GM21381 (cell line): ENCODE data around the gene FGD1.

Experiments used
- ATAC-seq: cut with Tn5 transposase; IDR thresholded peaks from one replicate; pipeline ENCODE4 v1.9.1; 2021; ENCODE audit warnings: mild to moderate bottlenecking, moderate library complexity; ENCODE audit not compliant: unreplicated experiment

Gene FGD1

DNA sequence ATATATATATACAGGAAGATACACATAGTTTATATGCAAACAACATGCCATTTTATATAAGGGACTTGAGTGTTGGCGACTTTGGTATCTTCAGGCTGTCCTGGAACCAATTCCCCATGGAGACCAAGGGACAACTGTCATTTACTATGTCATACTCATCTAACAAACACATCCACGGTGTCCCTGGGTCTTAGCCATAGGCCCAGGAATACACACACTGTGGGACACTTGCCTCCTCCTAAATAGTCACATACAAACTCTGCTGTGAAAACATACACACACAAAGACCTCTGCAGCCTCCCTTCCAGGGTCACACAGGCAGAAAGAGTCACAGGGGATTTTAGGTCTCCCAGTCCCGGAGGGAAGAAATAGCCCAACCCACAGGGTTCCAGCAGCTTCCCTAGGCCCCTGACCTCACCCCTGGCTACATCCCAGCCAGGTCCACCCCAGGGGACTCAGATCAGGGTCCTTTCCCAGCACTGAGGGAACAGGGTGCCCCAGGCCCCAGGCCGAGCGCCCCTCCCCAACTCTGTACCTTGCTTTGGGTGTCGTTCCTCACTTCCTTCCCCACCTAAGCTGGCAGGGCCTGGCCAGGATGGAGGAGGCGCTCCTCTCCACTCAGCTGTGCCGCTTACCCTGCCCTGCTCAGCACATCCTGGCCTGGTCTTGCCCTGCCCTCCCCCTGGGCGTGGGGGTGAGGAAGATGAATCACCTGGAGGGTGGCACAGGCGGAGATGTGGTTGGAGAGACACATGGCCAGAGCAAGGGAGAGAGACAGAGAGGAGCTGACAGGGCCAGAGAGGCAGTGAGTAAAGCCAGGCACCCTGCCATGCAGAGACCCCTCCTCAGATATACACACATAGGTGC, 21.8 kb downstream of the FGD1 start:
- no peak for ATAC-seq

DNA sequence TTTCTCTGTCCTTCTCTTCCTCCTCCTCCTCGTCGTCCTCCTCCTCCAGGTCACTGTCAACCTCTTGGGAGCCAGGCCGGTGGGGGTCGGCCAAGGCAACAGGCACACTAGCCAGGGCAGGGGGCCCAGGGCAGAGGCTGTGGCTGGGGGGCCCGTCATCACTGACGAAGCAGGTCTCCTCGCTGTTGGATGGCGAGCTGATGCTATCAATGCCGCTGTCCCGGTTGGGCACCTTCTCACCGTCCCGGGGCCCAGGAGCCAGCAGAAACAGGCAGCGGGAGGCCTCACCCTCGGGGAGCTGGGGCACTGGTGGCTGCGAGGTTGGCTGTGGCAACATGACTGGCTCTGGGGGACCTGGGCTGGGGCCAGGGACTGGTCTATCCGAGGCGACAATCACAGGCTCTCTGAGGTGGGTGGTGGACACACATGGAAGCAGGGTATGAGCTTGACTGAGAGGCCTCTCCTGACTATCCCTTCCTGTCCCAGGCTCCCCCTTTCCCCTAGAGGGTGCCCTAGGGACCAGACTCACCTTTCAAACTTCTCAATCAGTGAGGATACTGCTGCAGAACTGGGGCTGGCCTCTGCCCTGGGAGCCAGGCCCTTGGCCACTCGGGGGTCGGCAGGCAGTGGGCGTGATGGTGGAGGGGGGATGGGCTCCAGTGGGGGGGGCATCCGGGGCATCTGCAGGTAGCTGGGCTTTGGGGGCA, 25.8 kb downstream of the FGD1 start:
- ATAC-seq, result no peak

DNA sequence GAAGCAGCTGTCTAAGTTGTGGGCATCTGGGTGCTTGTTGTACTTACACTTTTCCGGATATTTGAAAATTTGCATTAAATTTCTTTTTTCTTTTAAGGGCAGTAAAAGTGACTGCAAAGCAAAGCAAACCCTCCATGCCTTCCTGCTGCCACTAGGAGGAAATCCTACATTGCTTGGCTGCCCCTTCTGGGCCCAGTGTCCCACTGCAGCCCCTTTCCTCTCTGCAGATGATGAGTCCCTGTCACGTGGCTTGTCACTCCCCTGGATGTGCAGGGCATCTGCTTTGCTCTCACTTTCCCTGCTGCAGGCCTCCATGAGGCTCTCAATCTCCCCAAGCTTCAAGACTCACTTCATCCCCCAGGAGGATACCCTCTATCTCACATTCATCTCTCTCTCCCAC, 43.1 kb downstream of the FGD1 start:
- no peak for ATAC-seq

DNA sequence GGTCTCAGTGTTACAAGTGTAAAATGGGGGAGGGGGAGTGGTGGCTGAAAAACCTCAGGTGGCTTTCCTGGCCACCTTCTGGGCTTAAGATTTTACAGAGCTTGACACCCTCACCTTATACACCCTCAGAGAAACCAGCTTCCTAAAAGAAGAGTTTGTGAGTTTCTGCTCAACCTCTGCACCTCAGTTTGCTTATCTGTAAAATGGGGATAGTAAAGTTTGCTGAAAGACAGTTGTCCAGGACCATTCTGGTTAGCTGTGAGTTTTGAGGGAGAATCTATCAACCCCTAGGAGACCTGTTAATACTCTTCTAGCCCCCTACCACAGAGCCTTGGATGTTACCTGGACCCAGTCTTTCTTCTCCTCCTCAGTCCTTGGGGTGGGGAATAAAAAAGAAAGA, 46.1 kb downstream of the FGD1 start:
- ATAC-seq, result no peak

DNA sequence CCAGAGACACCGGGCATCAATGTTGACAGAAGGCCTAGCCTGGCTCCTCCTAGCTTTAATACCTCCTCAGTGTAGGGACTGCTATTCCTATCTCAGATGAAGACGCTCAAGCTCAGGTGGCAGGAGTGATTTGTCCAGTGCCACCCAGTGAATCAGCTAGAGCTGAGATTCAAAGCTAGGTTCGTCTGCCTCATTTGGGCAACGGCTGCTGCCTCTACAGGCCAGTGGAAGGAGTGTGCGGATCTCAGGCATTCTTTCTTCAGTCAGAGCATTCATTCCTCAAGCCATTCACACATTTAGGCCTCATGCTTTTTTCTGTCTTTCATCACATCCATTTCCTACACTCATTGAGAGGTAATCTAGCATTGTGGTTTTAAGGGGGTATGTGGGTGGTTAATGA, 48.6 kb downstream of the FGD1 start:
- ATAC-seq, result no peak

DNA sequence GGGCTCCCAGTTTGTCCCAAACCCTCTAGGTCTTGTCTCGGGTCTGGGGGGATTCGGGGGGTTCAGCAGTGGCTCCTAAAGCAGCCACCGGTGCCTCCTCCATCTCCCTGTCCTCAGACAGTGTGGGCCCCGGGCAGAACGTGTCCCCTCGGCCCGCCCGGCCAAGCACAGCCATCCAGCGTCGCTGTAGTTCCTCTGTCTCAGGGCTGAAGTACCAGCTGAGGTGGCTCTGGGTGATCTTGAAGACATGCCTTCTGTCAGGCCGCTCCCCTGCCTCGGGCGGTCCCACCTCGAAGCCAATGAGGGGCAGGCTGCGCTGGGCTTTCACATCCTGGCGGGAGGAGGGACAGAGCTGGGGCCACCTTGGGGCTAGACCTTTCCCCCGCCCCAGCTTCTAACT, 50.0 kb downstream of the FGD1 start:
- no peak for ATAC-seq

DNA sequence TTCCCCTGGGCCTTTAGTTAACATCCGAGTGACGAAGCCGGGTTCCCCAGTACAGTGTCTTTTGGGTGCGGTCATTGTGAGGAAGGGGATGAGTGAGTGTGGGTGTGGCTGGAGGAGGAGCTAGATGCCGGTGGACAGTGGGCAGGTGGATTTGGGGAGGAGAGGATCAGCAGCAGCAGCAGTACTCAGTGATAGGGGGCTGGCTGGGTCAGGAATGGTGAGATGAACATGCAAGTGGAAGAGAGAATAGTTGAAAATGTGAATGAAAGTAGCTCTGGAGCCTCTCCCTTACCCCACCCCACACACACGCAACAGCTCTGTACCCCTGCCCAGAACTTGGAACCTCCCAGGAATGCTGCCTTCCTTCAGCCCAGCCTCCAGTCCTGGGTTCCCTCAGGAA, 51.3 kb downstream of the FGD1 start:
- ATAC-seq, result no peak

DNA sequence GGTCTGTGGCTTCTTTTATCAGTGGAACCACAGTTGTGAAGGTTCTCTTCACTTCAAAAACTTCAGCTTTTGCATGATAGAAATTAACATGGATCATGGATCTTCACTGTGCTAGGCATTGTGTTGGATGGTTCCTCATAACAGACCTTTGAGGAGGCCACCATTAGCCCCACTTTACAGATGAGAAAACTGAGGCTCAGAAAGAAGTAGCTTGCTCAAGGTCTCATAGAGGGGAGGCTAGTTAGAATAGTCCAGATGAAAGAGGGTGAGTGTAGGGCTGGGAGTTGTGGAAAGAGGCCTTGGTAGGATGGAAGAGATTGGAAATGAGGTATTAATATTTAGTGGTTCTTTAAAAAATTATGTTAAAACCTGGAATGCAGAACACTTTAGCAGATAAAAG, 53.2 kb downstream of the FGD1 start:
- ATAC-seq, result no peak

DNA sequence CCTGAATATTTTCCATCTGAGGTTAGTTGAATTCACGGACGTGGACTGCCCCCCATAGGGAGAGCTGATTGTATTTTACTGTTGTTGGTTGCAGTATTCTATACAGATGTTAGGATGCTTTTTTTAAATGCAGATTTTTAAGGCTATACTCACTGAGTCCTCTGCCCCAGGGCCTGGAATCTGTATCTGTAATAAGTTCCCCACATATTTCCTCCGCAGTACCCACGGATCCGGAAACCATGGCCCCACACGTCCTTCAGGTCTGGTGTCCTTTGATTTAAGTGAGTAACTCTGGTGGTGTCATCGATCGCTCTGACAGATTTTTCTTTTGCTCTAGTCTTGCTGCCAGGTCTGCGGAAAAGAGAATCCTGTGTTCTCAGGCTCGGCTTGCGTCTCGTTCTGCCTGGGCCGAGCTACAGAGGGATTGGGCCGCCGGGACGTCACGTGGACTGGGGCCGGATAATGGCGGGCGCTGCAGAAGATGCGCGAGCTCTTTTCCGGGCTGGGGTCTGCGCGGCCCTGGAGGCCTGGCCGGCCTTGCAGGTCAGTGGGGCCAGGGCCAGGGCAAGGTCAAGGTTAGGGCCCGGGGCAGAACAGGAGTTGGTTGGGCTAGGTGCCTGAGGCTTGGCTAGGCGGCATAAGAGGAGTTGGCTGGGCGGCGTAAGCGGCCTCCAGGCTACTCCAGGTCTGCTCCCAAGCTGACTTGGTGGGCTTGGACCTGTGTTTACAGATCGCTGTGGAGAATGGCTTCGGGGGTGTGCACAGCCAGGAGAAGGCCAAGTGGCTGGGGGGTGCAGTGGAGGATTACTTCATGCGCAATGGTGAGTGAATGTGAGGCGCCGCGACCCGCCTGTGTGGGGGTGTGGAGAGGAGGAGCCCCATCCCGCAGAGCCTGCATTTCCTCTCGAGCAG, 55.8 kb downstream of the FGD1 start, which contains the start of gene TSR2:
Gene TSR2, plus strand, starts transcription at position 445 of the 912 bp plus-strand sequence. Its CDS starts 18 bp downstream, at position 463.
- ATAC-seq, result peak; percentile 98

DNA sequence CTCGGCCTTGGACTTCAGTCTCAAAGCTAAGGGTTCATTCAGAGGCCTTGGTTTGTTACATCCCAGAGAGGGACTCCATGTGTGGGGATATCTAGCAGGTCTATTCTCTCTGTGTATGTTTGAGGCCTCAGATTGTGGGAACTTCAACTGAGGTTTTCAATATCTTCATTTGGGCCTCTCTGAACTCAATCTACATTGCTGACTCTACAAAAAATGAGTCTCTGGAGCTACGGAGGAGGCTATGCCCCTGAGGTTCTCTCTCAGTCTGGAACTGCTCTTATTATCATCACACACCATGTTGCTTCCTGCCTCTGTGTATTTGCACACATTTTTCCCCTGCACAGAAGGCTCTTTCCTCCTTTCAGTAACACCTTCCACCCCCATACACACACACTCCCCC, 60.9 kb downstream of the FGD1 start:
- ATAC-seq, result no peak

DNA sequence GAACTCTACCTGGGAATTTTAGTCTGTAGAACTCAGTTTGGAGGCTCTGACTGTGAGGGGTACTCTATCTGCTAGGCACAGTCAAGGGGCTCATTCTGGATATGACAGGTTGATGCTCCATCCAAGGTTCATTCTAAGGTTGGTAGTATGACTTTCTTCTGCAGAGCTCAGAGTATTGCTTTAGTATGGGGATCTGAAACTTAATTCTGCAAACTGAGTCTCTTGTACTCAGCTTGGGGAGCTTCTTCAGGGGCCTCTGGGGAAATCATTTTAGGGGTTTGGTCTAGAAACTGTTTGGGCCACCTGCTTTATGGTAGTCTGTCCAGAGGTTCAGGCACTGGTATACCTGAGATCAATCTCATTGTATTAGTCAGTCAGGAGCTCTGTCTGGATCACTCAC, 65.5 kb downstream of the FGD1 start:
- ATAC-seq, result no peak

DNA sequence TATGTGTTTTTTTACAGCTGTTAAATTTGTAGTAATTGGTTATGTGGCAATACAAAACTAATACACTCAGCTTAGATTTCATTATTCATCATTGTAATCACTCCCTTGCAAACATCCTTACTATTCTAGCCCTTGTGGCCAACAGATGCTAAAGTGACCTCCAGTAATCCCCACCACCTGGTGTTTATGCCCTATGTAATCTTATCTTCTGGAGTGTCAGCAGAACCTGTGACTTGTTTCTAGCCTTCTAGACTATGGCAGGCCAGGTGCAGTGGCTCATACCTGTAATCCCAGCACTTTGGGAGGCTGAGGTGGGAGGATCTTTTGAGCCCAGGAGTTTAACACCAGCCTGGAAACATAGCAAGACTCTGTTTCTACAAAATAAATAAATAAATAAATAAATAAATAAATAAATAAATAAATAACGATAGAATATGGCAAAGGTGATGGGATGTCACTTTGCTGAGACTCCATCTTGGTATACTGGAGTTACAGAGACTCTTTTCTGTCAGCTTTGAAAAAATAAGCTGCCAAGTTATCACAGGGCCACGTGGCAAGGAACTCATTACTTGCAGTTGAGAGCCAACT, 68.1 kb downstream of the FGD1 start:
- no peak for ATAC-seq

DNA sequence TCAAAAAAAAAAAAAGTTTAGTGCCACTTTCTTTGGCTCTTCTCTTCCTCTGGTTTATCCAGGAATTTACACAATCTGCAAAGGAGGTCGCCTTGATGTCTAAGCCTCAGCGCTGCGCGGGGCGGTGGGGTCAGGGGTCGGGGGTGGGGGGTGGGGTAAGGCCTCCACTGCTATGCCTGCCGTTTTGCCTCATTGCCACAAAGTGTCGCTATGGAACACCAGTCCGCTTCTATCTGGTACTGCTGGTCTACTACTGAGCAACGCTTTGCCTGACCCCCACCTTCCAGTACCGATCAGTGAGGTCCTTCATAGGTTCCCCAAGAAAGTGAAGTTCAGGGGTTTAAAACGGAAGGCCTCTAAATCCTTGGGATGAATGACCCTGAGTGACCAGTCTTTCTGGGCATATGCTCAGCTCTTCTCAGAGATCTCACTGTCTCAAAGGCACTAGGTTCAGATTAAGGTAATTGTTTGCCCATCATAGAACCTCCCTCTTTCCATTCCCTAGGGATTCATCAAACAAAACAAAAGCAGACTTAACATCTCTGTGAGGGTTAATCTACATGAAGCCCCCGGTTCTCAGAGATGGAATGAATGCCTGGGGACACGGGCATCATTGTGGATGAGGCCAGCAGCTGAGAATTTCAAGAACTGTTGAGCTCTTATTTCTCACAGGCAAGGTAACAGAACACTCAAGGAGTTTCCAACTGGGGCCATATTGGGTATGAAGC, 72.7 kb downstream of the FGD1 start:
- ATAC-seq, result no peak

DNA sequence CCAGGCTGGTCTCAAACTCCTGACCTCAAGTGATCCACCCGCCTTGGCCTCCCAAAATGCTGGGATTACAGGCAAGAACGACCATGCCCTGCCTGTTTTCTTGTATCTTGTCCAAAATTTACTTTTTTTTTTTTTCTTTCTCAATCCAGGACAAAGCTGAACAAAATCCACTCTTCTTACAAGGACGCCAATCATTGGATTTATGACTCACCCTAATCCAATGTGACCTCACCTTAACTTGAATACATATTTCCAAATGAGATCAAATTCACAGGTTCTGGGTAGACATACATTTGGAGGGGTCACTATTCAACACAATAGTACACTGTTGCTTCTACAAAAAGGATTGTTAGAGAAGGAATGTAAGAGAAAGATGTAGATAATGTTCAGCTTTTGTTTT, 73.9 kb downstream of the FGD1 start:
- ATAC-seq, result no peak

DNA sequence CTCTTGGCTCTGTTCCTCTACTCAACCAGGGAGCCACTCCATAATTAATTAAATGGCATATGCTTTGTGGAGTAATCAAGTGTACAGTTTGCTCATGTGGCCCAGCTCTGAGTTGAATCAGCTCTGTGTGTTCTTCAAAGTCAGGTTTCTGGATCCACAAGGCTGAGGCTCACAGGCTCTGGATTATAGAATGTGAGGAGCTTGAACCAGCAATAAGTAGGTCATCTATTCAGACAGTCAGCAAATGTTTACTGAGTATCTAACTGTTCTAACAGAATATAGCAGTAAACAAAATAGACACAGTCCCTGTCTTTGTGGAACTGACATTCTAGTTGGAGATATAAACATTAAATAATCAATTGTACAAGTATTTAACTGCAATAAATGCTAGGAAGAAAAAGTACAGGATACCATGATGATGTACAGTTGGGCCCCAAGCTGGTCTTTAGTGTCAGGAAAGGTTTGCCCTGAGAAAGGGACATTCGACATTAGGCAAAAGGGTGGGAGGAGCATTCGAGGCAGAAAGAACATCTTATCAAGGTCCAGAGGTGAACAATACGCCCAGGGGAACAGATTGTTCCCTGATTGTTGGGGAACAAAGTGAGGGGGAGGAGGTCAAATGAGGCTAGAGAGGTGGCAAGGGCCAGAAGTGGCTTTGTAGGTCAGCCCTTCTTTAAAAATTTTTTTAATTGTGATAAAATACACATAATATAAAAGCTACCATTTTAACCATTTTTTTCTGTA, 76.3 kb downstream of the FGD1 start:
- ATAC-seq, result no peak

DNA sequence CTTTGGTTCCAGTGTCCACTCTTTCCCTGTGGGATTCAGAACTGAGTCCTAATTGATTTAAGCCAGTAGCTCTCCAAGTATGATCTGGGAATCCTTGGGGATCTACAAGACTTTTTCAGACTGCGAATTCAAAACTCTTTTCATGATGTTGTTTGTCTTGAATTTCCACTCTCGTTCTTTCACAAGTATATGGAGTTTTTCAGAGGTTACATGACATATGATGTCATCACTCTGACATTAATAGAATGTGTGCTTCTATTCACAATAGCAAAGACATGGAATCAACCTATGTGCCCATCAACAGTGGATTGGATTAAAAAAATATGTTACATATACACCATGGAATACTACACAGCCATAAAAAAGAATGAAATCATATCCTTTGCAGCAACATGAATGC, 79.1 kb downstream of the FGD1 start:
- no peak for ATAC-seq

DNA sequence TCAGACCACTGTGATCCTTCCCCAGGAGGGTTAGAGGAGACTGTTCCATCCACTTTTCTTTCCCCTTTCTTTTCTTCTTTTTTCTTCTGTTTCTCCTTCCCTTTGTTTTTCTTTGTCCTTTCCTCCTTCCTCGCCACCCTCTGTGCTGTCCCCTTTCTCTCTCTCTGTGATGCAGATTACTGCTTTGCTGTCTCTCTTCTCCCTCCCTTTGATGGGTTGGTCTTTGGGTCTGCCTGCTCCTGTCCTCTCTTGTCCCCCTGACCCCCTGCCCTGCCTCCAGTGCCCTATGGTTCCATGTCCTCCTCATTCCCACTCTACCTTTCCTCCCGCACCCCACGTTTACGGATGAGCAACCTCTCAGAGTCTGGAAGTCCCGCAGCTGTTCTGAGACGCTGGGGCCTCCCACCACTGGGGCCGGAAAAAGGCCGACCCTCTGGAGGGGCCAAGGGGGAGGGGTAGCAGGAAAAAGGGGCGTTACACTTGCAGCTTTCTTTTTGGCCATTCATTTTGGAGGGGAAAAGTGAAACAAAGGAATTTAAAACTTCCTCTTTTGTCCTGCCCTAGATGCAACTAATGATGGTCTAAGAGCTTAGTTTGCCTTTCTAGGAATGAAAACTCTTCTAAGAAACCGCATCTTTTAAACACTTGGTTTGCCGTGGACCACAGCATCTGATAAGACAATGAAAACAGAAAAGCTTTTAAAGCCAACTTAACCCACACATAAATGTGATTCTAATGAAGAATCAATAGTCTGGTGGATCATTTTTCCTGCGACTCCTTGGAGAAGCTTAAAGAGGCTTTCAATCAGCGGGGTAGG, 80.3 kb downstream of the FGD1 start:
- no peak for ATAC-seq

DNA sequence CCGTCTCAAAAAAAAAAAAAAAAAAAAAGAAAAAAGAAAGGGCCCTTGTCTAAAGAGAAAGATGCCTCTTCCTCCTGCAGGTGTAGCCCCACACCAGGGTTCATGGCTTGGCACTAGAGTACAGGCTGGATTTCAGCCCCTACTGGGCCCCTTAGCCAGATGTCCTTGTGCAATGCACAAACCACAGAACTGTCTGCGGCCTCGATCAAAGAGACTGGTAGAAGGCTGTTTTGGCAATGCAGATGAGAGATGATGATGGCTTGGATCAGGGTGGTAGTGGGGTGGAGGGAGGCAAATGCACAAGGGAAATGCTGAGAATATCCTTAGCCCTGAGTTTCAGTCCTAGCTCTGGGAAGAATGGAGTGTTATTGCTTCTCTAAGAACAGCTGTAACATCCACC, 82.3 kb downstream of the FGD1 start:
- no peak for ATAC-seq

DNA sequence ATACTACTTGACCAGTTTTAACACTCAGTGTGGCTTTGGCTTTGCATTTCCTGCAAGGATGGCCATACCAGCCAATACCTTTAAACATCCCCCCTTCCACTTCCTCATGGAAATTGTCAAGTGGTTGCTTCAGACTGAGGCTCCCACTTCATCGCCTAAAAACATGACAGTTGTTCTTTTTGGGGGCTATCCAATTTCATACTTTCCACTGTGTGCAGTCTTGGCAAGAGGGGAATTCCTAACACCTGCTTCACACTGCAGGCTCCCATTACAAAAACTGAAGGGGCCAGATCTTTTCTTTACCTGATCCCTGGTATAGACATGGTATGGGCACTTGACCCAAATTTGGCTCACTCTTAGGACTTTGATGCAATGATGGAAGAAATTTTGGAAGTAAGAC, 84.3 kb downstream of the FGD1 start:
- no peak for ATAC-seq
